ENCODE results near the gene MTRR. TPM values are rescaled to one million over a fixed set of nuclear protein-coding genes. Genes with fewer than 3 reads are reported as not detected.

MTRR gene
- total and polyA plus RNA-seq, 2 of the 4 experiments (the other 2 are of a cell fraction), result 33.2 to 33.5 TPM

DNA sequence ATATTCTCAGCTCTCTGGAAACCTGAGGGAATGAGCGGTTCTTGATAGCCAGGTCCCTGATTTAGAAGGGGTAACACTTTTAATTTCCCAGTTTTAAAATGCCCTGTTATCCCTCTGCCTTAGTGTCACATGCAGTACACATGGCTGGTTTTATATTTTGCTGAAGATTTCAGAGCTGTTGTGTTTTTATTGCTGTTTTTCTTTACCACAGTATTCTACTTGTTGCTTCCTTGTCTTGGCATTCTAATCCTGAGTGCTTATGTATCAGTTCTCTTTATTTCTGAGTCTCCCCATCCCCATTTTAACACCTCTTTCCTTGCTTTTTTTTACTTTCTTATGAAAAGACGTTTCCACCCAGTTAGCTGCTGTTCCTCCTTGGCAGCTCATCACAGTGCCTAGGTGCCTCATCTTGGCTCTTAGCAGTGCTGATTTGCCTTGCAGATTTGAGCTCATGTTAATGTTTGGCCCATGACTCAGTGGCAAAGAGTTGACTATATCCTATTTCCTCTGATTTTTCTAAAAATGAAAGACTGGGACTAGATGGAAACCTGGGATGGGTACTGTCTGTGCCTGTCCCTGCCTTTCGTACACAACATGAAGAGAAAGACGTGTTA lies 3.7 kb downstream of the MTRR start:
- Histone ChIP-seq H3K4me3 (ENCODE audit: insufficient read depth, low read depth, low read length) (no peak overlapping the region), H3K27me3 (ENCODE audit: control insufficient read depth, insufficient read depth, low read length) (no peaks in the 10 kb centered on the region), H2AK9ac (replicated peaks; ENCODE audit: low read depth, low read length, poor library complexity) (no peak overlapping the region), H2BK15ac (ENCODE audit: low read depth, low read length) (no peak overlapping the region), H3K36me3 (ENCODE audit: control insufficient read depth, insufficient read depth, low read length) (peaks cover 8% of the 10 kb centered on the region), H3K18ac (ENCODE audit: low read depth, low read length) (no peak overlapping the region), H3K27ac (ENCODE audit: insufficient read depth, low read length) (no peak overlapping the region), H2BK120ac (ENCODE audit: low read depth, low read length) (no peak overlapping the region), H3K9ac (ENCODE audit: low read depth, low read length) (no peak overlapping the region), H2AK5ac (ENCODE audit: low read depth, low read length) (no peak overlapping the region), H2BK20ac (ENCODE audit: low read depth, low read length) (no peak overlapping the region), H4K5ac (ENCODE audit: low read depth, low read length) (no peak overlapping the region), H3K14ac (replicated peaks; ENCODE audit: low read depth, low read length) (no peak overlapping the region), H3K56ac (ENCODE audit: extremely low read depth, insufficient read depth, low read length) (no peak overlapping the region), H4K20me1 (ENCODE audit: insufficient read depth, low read length) (peaks cover 6% of the 10 kb centered on the region; the same call in 1 of the 2 replicates), H3K4ac (ENCODE audit: low read depth, low read length) (no peak overlapping the region), H3K23ac (ENCODE audit: low read depth, low read length) (no peak overlapping the region), H3K4me1 (ENCODE audit: control insufficient read depth, insufficient read depth, low read length) (peaks cover 3% of the 10 kb centered on the region; the same call in 1 of the 2 replicates), H2AFZ (replicated peaks; ENCODE audit: low read length, poor library complexity) (no peak overlapping the region), H3K9me3 (ENCODE audit: control insufficient read depth, insufficient read depth, low read length) (no peaks in the 10 kb centered on the region), H4K91ac (ENCODE audit: insufficient read depth, low read depth, low read length) (no peak overlapping the region), H3K9me1 (ENCODE audit: insufficient read depth, low read length) (peaks cover 2% of the 10 kb centered on the region; the same call in 1 of the 2 replicates), H3K4me2 (ENCODE audit: low read depth, low read length) (no peak overlapping the region), H3K79me1 (ENCODE audit: low read depth in 1 of 2, low read length in 2 of 2) (peaks cover 25 to 45% of the 10 kb centered on the region in 2 experiments), H2BK5ac (ENCODE audit: low read depth, low read length, poor library complexity, severe bottlenecking) (no peak overlapping the region), H4K8ac (ENCODE audit: low read depth in 2 of 2, low read length in 2 of 2) (no peak overlapping the region)
- ChIA-PET CTCF (interaction anchor here (0.7 kb wide), 1 partner anchor 12 kb away, joined by 3 read pairs; no protein-coding TSS in a partner anchor), POLR2A (ENCODE audit: unreplicated experiment) (no interaction called here)
- dilution Hi-C loops (cut with HindIII; ENCODE audit: low sequenced_read_pairs, unreplicated experiment) (no loop called here), intact Hi-C loops (cut with micrococcal nuclease) (loop anchor here (10.0 kb wide), 1 partner anchor 962 kb away; no protein-coding TSS in a partner anchor), in situ Hi-C loops (cut with MboI; ENCODE audit: low sequenced_read_pairs) (no loop called here)
- ATAC-seq (ENCODE audit: low read depth) (no peak), DNase-seq (peak; percentile 45)
- BruUV-seq (replicated peaks), result no TSS peak
- TF ChIP-seq RAD21 (IDR thresholded peaks at IDR 0.05; ENCODE audit: low read length) (no peak), SMC3 (IDR thresholded peaks at IDR 0.05; ENCODE audit: low read depth, low read length) (no peak), POLR2A (IDR thresholded peaks at IDR 0.05; ENCODE audit: low read depth, low read length) (no peak), NFE2L2 (IDR thresholded peaks at IDR 0.05; ENCODE audit: low read depth, low read length) (no peak), CEBPB (IDR thresholded peaks at IDR 0.05; ENCODE audit: low read depth, low read length) (no peak), MAFK (IDR thresholded peaks at IDR 0.05; ENCODE audit: low read depth, low read length) (no peak), MXI1 (IDR thresholded peaks at IDR 0.05; ENCODE audit: borderline replicate concordance, low read depth, low read length) (no peak), FOS (IDR thresholded peaks at IDR 0.05; ENCODE audit: low read depth, low read length) (no peak), RCOR1 (IDR thresholded peaks at IDR 0.05; ENCODE audit: insufficient replicate concordance, low read length) (no peak), MAZ (IDR thresholded peaks at IDR 0.05; ENCODE audit: borderline replicate concordance, low read depth, low read length) (no peak), CHD1 (IDR thresholded peaks at IDR 0.05; ENCODE audit: low read depth, low read length) (no peak)
- TF ChIP-seq, protein P1, sequence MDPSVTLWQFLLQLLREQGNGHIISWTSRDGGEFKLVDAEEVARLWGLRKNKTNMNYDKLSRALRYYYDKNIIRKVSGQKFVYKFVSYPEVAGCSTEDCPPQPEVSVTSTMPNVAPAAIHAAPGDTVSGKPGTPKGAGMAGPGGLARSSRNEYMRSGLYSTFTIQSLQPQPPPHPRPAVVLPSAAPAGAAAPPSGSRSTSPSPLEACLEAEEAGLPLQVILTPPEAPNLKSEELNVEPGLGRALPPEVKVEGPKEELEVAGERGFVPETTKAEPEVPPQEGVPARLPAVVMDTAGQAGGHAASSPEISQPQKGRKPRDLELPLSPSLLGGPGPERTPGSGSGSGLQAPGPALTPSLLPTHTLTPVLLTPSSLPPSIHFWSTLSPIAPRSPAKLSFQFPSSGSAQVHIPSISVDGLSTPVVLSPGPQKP (IDR thresholded peaks at IDR 0.05; ENCODE audit: borderline replicate concordance, low read depth, low read length), result no peak
- TF ChIP-seq, protein P2, sequence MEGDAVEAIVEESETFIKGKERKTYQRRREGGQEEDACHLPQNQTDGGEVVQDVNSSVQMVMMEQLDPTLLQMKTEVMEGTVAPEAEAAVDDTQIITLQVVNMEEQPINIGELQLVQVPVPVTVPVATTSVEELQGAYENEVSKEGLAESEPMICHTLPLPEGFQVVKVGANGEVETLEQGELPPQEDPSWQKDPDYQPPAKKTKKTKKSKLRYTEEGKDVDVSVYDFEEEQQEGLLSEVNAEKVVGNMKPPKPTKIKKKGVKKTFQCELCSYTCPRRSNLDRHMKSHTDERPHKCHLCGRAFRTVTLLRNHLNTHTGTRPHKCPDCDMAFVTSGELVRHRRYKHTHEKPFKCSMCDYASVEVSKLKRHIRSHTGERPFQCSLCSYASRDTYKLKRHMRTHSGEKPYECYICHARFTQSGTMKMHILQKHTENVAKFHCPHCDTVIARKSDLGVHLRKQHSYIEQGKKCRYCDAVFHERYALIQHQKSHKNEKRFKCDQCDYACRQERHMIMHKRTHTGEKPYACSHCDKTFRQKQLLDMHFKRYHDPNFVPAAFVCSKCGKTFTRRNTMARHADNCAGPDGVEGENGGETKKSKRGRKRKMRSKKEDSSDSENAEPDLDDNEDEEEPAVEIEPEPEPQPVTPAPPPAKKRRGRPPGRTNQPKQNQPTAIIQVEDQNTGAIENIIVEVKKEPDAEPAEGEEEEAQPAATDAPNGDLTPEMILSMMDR (conservative IDR thresholded peaks at IDR 0.05; ENCODE audit: low read depth, low read length), result no peak
- TF ChIP-seq, protein P3, sequence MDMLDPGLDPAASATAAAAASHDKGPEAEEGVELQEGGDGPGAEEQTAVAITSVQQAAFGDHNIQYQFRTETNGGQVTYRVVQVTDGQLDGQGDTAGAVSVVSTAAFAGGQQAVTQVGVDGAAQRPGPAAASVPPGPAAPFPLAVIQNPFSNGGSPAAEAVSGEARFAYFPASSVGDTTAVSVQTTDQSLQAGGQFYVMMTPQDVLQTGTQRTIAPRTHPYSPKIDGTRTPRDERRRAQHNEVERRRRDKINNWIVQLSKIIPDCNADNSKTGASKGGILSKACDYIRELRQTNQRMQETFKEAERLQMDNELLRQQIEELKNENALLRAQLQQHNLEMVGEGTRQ (IDR thresholded peaks at IDR 0.05; ENCODE audit: low read depth, low read length), result no peak
- 25% methylated on average over 1 of the region's 4 CpGs; no CpG with 5 or more reads in 1 of the 2 experiments for WGBS, 2 experiments (ENCODE audit: extremely low coverage in 2 of 2, insufficient read length in 1 of 2)
